ENCODE results near the gene SULT1C3.

Gene SULT1C3

DNA sequence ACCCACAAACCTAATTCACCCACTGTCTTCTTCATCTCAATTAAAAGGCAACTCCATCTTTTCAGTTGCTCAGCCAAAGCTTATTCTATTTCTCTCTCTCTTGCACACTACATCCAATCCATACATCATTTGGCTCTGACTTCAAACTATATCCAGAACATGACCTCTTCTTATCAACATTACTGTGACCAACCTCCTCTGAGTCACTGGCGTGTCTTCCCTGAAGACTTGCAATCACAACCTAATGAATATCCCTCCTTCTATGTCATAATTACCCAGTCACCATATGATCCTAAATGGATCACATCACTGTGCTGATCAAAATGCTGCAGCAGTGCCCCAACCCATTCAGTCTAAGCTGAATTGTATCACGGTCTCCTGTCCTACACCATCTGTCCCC lies 22.6 kb upstream of the SULT1C3 start:
- Histone ChIP-seq H3K14ac (ENCODE audit: low read length) (no peak overlapping the region), H3K23ac (ENCODE audit: low read depth, low read length, poor library complexity) (no peak overlapping the region), H2BK12ac (ENCODE audit: low read length) (no peak overlapping the region), H3K4me2 (ENCODE audit: insufficient read depth, low read length, poor library complexity, severe bottlenecking) (no peak overlapping the region), H2AFZ (ENCODE audit: low read length) (no peak overlapping the region), H3K9me3 (replicated peaks in 1 of 2; ENCODE audit: control insufficient read depth in 2 of 2, insufficient read depth in 1 of 2, low read depth in 1 of 2, low read length in 2 of 2) (no peaks in the 10 kb centered on the region), H3K27me3 (ENCODE audit: control insufficient read depth in 3 of 3, insufficient read depth in 3 of 3, low read depth in 1 of 3, low read length in 3 of 3) (no peaks in the 10 kb centered on the region), H2BK5ac (ENCODE audit: low read length) (no peak overlapping the region), H2AK5ac (ENCODE audit: low read depth, low read length) (no peak overlapping the region), H4K91ac (ENCODE audit: low read depth, low read length, poor library complexity) (no peak overlapping the region), H4K8ac (ENCODE audit: low read depth, low read length) (no peak overlapping the region), H3K79me1 (ENCODE audit: low read depth, low read length) (no peaks in the 10 kb centered on the region), H3K27ac (replicated peaks; ENCODE audit: low read length) (no peak overlapping the region), H2BK120ac (ENCODE audit: low read depth, low read length) (no peak overlapping the region), H3K18ac (ENCODE audit: low read length) (no peak overlapping the region), H3K4ac (ENCODE audit: low read length) (no peak overlapping the region), H3K4me1 (ENCODE audit: control insufficient read depth in 2 of 2, insufficient read depth in 1 of 2, low read depth in 1 of 2, low read length in 2 of 2) (no peaks in the 10 kb centered on the region), H3K36me3 (replicated peaks in 1 of 2; ENCODE audit: control insufficient read depth in 2 of 2, insufficient read depth in 2 of 2, low read length in 2 of 2) (no peaks in the 10 kb centered on the region), H3K9ac (ENCODE audit: low read depth, low read length, poor library complexity) (no peak overlapping the region), H2BK15ac (ENCODE audit: low read length) (no peak overlapping the region), H3K4me3 (ENCODE audit: low read length in 2 of 2) (no peak overlapping the region)
- no CpG with 5 or more reads among the region's 2 CpGs for whole genome bisulfite sequencing, 2 donors (ENCODE audit: extremely low coverage in 2 of 2, insufficient read length in 2 of 2, insufficient replicate concordance in 1 of 2)
- no peak for DNase-seq (ENCODE audit: low spot score)

DNA sequence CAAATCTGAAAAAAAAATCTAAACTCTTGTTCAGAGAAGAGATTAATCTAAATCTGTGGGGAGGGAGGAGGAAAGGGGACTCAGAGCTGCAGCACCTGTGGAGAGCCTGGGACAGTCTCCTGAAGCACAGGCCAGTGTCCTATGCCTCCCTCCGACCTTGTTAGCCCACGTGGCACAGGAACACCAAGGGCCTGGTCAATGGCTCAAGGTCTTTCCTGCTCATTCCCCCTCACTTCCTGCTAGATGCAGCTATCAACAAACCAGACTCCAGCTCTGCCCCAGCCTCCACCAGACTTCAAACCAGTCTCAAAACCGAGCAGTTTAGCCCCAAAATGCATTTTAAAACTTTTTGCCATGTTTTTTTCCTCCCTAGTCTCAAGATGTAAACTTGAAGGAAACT lies 20.1 kb upstream of the SULT1C3 start:
- no peak overlapping the region for H3K14ac ChIP-seq (ENCODE audit: low read length)
- H3K23ac ChIP-seq (ENCODE audit: low read depth, low read length, poor library complexity): no peak overlapping the region
- no peaks in the 10 kb centered on the region for H3K36me3 ChIP-seq (replicated peaks in 1 of 2; ENCODE audit: control insufficient read depth in 2 of 2, insufficient read depth in 2 of 2, low read length in 2 of 2)
- H4K91ac ChIP-seq (ENCODE audit: low read depth, low read length, poor library complexity): no peak overlapping the region
- no peak overlapping the region for H2AK5ac ChIP-seq (ENCODE audit: low read depth, low read length)
- no peak overlapping the region for H3K9ac ChIP-seq (ENCODE audit: low read depth, low read length, poor library complexity)
- no peak for DNase-seq (ENCODE audit: low spot score)
- H3K18ac ChIP-seq (ENCODE audit: low read length): no peak overlapping the region
- H2BK12ac ChIP-seq (ENCODE audit: low read length): no peak overlapping the region
- no peak overlapping the region for H3K4ac ChIP-seq (ENCODE audit: low read length)
- no peak overlapping the region for H2AFZ ChIP-seq (ENCODE audit: low read length)
- H4K8ac ChIP-seq (ENCODE audit: low read depth, low read length): no peak overlapping the region
- no peak overlapping the region for H2BK120ac ChIP-seq (ENCODE audit: low read depth, low read length)
- no peaks in the 10 kb centered on the region for H3K79me1 ChIP-seq (ENCODE audit: low read depth, low read length)
- H3K9me3 ChIP-seq (replicated peaks in 1 of 2; ENCODE audit: control insufficient read depth in 2 of 2, insufficient read depth in 1 of 2, low read depth in 1 of 2, low read length in 2 of 2): peaks cover 6 to 8% of the 10 kb centered on the region in 2 donors
- H3K4me3 ChIP-seq (ENCODE audit: low read length in 2 of 2): no peak overlapping the region
- no peaks in the 10 kb centered on the region for H3K4me1 ChIP-seq (ENCODE audit: control insufficient read depth in 2 of 2, insufficient read depth in 1 of 2, low read depth in 1 of 2, low read length in 2 of 2)
- H3K4me2 ChIP-seq (ENCODE audit: insufficient read depth, low read length, poor library complexity, severe bottlenecking): no peak overlapping the region
- no peak overlapping the region for H2BK5ac ChIP-seq (ENCODE audit: low read length)
- H3K27me3 ChIP-seq (ENCODE audit: control insufficient read depth in 3 of 3, insufficient read depth in 3 of 3, low read depth in 1 of 3, low read length in 3 of 3): no peaks in the 10 kb centered on the region
- H3K27ac ChIP-seq (replicated peaks; ENCODE audit: low read length): no peak overlapping the region
- H2BK15ac ChIP-seq (ENCODE audit: low read length): no peak overlapping the region
- WGBS, 2 donors (ENCODE audit: extremely low coverage in 2 of 2, insufficient read length in 2 of 2, insufficient replicate concordance in 1 of 2): no CpG with 5 or more reads among the region's 3 CpGs

DNA sequence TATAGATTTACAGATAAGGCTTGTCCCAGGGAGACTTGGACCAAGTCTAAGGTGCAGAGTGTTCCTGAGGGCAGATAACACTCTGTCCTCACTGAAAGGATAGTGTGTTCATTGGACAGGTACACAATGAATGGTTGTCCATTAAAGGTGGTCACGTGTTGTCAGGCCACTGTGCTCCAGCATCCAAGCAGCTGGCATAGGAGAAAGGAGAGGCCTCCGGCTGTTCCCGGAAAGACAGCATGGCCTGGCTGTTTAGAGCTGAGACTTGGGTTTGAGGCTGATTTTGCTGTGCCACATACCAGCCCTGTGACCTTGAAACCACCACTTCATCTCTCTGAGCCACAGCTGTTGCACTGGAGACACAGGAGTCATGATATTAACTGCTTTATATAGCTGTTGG lies 19.6 kb upstream of the SULT1C3 start:
- no peak overlapping the region for H2BK5ac ChIP-seq (ENCODE audit: low read length)
- no peaks in the 10 kb centered on the region for H3K79me1 ChIP-seq (ENCODE audit: low read depth, low read length)
- no peak overlapping the region for H4K8ac ChIP-seq (ENCODE audit: low read depth, low read length)
- H2AK5ac ChIP-seq (ENCODE audit: low read depth, low read length): no peak overlapping the region
- H3K14ac ChIP-seq (ENCODE audit: low read length): no peak overlapping the region
- H2BK12ac ChIP-seq (ENCODE audit: low read length): no peak overlapping the region
- no peaks in the 10 kb centered on the region for H3K27me3 ChIP-seq (ENCODE audit: control insufficient read depth in 3 of 3, insufficient read depth in 3 of 3, low read depth in 1 of 3, low read length in 3 of 3)
- H3K27ac ChIP-seq (replicated peaks; ENCODE audit: low read length): no peak overlapping the region
- DNase-seq (ENCODE audit: low spot score): no peak
- no peak overlapping the region for H3K4me3 ChIP-seq (ENCODE audit: low read length in 2 of 2)
- no CpG with 5 or more reads among the region's 3 CpGs for WGBS, 2 donors (ENCODE audit: extremely low coverage in 2 of 2, insufficient read length in 2 of 2, insufficient replicate concordance in 1 of 2)
- no peak overlapping the region for H3K4ac ChIP-seq (ENCODE audit: low read length)
- H4K91ac ChIP-seq (ENCODE audit: low read depth, low read length, poor library complexity): no peak overlapping the region
- H3K36me3 ChIP-seq (replicated peaks in 1 of 2; ENCODE audit: control insufficient read depth in 2 of 2, insufficient read depth in 2 of 2, low read length in 2 of 2): no peaks in the 10 kb centered on the region
- H2AFZ ChIP-seq (ENCODE audit: low read length): no peak overlapping the region
- H3K18ac ChIP-seq (ENCODE audit: low read length): no peak overlapping the region
- H3K9me3 ChIP-seq (replicated peaks in 1 of 2; ENCODE audit: control insufficient read depth in 2 of 2, insufficient read depth in 1 of 2, low read depth in 1 of 2, low read length in 2 of 2): peaks cover 6 to 8% of the 10 kb centered on the region in 2 donors
- no peaks in the 10 kb centered on the region for H3K4me1 ChIP-seq (ENCODE audit: control insufficient read depth in 2 of 2, insufficient read depth in 1 of 2, low read depth in 1 of 2, low read length in 2 of 2)
- H3K23ac ChIP-seq (ENCODE audit: low read depth, low read length, poor library complexity): no peak overlapping the region
- H3K4me2 ChIP-seq (ENCODE audit: insufficient read depth, low read length, poor library complexity, severe bottlenecking): no peak overlapping the region
- no peak overlapping the region for H3K9ac ChIP-seq (ENCODE audit: low read depth, low read length, poor library complexity)
- H2BK120ac ChIP-seq (ENCODE audit: low read depth, low read length): no peak overlapping the region
- no peak overlapping the region for H2BK15ac ChIP-seq (ENCODE audit: low read length)

DNA sequence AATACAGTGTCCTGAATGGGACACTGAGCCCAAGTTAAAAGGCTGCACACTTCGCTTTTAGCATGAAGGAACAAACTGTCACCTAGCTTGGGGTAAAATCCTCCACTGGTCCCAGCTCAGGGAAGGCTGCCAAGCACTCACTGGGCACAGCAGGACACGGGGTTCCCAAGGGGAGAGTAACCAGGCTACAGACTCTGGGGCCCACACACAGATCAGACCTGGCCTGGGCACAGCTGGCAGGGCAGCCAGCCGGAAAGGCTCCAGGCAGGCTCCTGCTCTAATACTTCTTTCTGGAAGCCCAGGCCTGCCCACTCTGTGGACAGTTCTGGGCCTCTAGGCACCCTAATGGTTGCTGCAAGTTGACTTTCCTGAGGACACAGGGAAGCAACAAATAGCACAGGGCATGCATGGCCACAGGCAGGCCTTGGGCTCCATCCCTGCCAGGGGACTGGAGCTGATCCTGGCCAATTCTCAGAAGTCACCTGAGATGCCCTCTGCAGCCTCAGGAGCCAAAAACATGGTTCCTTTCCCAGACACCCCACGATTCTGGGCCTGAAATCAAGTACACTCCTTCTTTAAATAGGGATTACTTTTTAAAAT lies 18.7 kb upstream of the SULT1C3 start:
- Histone ChIP-seq H3K18ac (ENCODE audit: low read length) (no peak overlapping the region), H3K79me1 (ENCODE audit: low read depth, low read length) (no peaks in the 10 kb centered on the region), H2BK120ac (ENCODE audit: low read depth, low read length) (no peak overlapping the region), H2BK15ac (ENCODE audit: low read length) (no peak overlapping the region), H3K4ac (ENCODE audit: low read length) (no peak overlapping the region), H3K9ac (ENCODE audit: low read depth, low read length, poor library complexity) (no peak overlapping the region), H2BK12ac (ENCODE audit: low read length) (no peak overlapping the region), H4K91ac (ENCODE audit: low read depth, low read length, poor library complexity) (no peak overlapping the region), H3K27me3 (ENCODE audit: control insufficient read depth in 3 of 3, insufficient read depth in 3 of 3, low read depth in 1 of 3, low read length in 3 of 3) (no peaks in the 10 kb centered on the region), H3K4me3 (ENCODE audit: low read length in 2 of 2) (no peak overlapping the region), H2AFZ (ENCODE audit: low read length) (no peak overlapping the region), H3K23ac (ENCODE audit: low read depth, low read length, poor library complexity) (no peak overlapping the region), H4K8ac (ENCODE audit: low read depth, low read length) (no peak overlapping the region), H2AK5ac (ENCODE audit: low read depth, low read length) (no peak overlapping the region), H3K9me3 (replicated peaks in 1 of 2; ENCODE audit: control insufficient read depth in 2 of 2, insufficient read depth in 1 of 2, low read depth in 1 of 2, low read length in 2 of 2) (peaks cover 6 to 8% of the 10 kb centered on the region in 2 donors), H3K4me2 (ENCODE audit: insufficient read depth, low read length, poor library complexity, severe bottlenecking) (no peak overlapping the region), H3K14ac (ENCODE audit: low read length) (no peak overlapping the region), H3K27ac (replicated peaks; ENCODE audit: low read length) (no peak overlapping the region), H3K4me1 (ENCODE audit: control insufficient read depth in 2 of 2, insufficient read depth in 1 of 2, low read depth in 1 of 2, low read length in 2 of 2) (no peaks in the 10 kb centered on the region), H3K36me3 (replicated peaks in 1 of 2; ENCODE audit: control insufficient read depth in 2 of 2, insufficient read depth in 2 of 2, low read length in 2 of 2) (no peaks in the 10 kb centered on the region), H2BK5ac (ENCODE audit: low read length) (no peak overlapping the region)
- DNase-seq (ENCODE audit: low spot score): no peak
- no CpG with 5 or more reads among the region's 4 CpGs for WGBS, 2 donors (ENCODE audit: extremely low coverage in 2 of 2, insufficient read length in 2 of 2, insufficient replicate concordance in 1 of 2)

Data from neuronal stem cell (in vitro differentiated cells).